ENCODE results near the gene CGB8. TPM values are rescaled to one million over a fixed set of nuclear protein-coding genes. Genes with fewer than 3 reads are reported as not detected.
A peak's percentile ranks its signal among the peaks of the same experiment; 100 is the strongest.

The CGB8 gene
- total and polyA plus RNA-seq, 2 of the 8 experiments (the other 6 are each of a cell fraction or from before 2014, with no cell fraction given), result 0.09 TPM; not detected in 1

GRCh38 chr19:49056101-49056901 is 7.4 kb upstream of the CGB8 start (continued):
- peak; percentile 79; the same call in 1 of the 2 replicates for TF ChIP-seq SUZ12 (IDR thresholded peaks at IDR 0.05; ENCODE audit: low read length)
- no peak for TF ChIP-seq ASH2L (IDR thresholded peaks at IDR 0.05; ENCODE audit: low read length)
- TF ChIP-seq MAX (IDR thresholded peaks at IDR 0.05), result peak; percentile 80
- no peak for TF ChIP-seq CHD1 (IDR thresholded peaks at IDR 0.05; ENCODE audit: low read depth, low read length)
- TF ChIP-seq RXRA (IDR thresholded peaks at IDR 0.05; ENCODE audit: insufficient read depth, low read depth, low read length), result no peak
- TF ChIP-seq CREB1 (IDR thresholded peaks at IDR 0.05), result 0 out of 2 replicates have a peak, but pooled peaks have one; percentile 22
- TF ChIP-seq EP300 (IDR thresholded peaks at IDR 0.05; ENCODE audit: borderline replicate concordance in 1 of 2, low read depth in 2 of 2, low read length in 2 of 2), result no peak
- no peak for TF ChIP-seq GABPA (IDR thresholded peaks at IDR 0.05; ENCODE audit: borderline replicate concordance, insufficient read depth, low read length)
- no peak for TF ChIP-seq CEBPB (IDR thresholded peaks at IDR 0.05; ENCODE audit: low read depth, low read length)
- TF ChIP-seq NRF1 (IDR thresholded peaks at IDR 0.05; ENCODE audit: low read depth, low read length), result no peak
- no peak for TF ChIP-seq HDAC2 (IDR thresholded peaks at IDR 0.05; ENCODE audit: borderline replicate concordance in 1 of 2, low read depth in 2 of 2, low read length in 2 of 2)

Data from H1 (cell line).